ENCODE data around the gene MYMX.

The MYMX gene

DNA sequence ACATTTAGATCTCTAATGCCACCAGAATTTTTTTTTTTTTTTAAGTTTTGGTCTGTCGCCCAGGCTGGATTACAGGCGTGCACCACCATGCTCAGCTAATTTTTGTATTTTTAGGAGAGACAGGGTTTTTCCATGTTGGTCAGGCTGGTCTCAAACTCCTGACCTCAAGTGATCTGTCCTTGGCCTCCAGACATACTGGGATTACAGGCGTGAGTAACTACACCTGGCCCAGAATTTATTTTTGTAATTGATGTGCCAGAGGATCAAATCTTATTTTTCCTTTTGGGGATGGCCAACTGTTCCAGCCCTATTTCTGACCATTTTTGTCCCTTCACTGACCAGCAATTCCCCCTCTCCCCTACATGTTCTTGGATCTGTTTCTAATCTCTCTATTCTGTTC lies 18.0 kb upstream of the MYMX start:
- no peak for DNase-seq (ENCODE audit: low read depth)
- H3K4me3 ChIP-seq (ENCODE audit: control insufficient read depth, low read depth, low read length): no peak overlapping the region

DNA sequence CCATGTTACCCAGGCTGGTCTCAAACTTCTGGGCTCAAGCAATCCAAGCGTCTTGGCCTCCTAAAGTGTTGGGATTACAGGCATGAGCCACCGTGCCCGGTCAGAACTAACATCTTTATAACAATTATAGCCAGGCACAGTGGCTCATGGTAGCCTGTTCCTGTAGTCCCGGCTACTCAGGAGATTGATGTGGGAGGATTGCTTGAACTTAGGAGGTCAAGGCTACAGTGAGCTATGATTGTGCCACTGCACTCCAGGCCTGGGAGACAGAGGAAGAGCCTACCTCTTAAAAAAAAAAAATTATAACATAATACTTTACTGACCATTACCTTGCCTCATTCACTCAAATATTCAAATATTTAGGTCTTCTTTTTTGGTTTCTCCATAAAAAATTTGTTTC lies 16.8 kb upstream of the MYMX start:
- no peak for TF ChIP-seq CTCF (conservative IDR thresholded peaks at IDR 0.05; ENCODE audit: control insufficient read depth, insufficient read depth, low read depth, low read length)
- no peak overlapping the region for H3K4me3 ChIP-seq (ENCODE audit: control insufficient read depth, low read depth, low read length)
- no peak for DNase-seq (ENCODE audit: low read depth)

More for the DNA sequence above, 18.0 kb upstream of the MYMX start:
- no peak for TF ChIP-seq CTCF (conservative IDR thresholded peaks at IDR 0.05; ENCODE audit: control insufficient read depth, insufficient read depth, low read depth, low read length)

- H3K4me3 ChIP-seq (ENCODE audit: control insufficient read depth, low read depth, low read length): no peak overlapping the region
- no peak for TF ChIP-seq CTCF (conservative IDR thresholded peaks at IDR 0.05; ENCODE audit: control insufficient read depth, insufficient read depth, low read depth, low read length)
- no peak for DNase-seq (ENCODE audit: low read depth)
Measured at GRCh38 chr6:44201200-44201599, 15.5 kb upstream of the MYMX start.

DNA sequence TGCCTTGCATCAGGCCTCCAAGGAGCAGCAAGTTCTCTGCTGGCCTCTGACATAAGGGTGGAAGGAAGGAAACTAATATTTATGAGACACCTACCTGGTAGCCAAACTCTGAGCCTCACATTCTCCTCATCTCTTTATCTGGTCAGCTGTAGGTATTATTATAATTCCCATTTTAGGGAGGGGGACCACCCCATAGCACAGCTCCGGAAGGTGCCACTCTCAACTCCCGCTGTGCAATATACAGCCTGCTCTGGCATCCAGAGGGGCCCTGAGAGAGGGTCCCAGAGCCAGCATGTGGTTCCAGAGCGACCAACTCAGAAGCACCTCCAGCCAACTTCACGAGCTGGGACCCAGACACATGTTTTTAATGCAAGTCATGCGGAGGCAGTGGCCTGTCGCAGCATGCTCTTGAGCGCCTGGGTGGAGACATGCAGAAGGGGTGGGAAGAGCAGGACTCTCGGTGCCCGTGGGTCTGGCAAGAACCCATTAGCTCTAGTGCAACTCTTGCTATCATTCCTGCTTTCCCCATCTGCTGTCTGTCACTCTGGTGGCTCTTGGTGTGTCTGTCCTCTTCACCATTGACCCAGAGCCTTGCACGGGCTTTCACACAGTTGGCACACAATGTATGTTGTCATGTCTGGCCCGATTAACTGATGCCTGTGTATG lies 15.0 kb upstream of the MYMX start:
- no peak for TF ChIP-seq CTCF (conservative IDR thresholded peaks at IDR 0.05; ENCODE audit: control insufficient read depth, insufficient read depth, low read depth, low read length)
- no peak overlapping the region for H3K4me3 ChIP-seq (ENCODE audit: control insufficient read depth, low read depth, low read length)
- no peak for DNase-seq (ENCODE audit: low read depth)

- H3K4me3 ChIP-seq (ENCODE audit: control insufficient read depth, low read depth, low read length): no peak overlapping the region
- no peak for DNase-seq (ENCODE audit: low read depth)
- no peak for TF ChIP-seq CTCF (conservative IDR thresholded peaks at IDR 0.05; ENCODE audit: control insufficient read depth, insufficient read depth, low read depth, low read length)
Measured at GRCh38 chr6:44202332-44202971, 14.3 kb upstream of the MYMX start.

DNA sequence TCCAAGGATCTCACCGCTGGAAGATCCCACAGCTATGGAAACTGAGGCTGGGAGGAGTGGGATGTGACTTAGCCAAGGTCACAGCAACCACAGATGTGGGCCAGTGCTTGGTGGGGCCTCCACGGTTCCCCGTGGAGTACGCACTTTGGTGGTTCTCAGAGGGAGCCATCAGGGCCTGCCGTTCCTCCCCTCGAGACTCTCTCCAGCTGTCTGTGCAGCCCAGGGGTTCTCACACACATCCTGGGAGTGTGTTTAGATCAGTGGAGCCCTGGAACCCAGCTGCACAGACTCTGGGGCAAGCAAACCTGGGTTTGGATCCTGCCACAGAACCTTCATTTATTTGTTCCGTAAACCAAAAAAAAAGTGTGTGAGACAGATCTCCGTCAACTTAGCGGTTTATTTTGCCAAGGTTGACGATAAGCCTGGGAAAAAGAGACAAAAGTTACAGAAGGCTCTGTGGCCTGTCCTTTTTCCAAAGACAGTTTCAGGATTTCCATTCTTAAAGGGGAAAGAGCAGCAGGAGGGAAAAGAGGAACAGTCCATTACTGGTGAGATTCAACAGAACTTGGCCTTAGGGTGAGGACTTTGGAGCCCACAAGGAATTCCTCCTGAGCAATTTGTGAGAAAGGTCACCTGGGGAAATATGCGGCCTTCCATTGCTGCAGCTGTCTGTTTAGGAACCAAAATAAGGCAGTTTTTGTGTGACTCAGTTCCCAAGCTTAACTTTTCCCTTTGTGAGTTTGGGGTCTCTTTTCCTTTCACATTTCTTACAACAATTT lies 13.6 kb upstream of the MYMX start:
- no peak for TF ChIP-seq CTCF (conservative IDR thresholded peaks at IDR 0.05; ENCODE audit: control insufficient read depth, insufficient read depth, low read depth, low read length)
- DNase-seq (ENCODE audit: low read depth): no peak
- H3K4me3 ChIP-seq (ENCODE audit: control insufficient read depth, low read depth, low read length): no peak overlapping the region

Data from fibroblast of mammary gland (primary cell).